Measurements from ENCODE around the gene SOX4.

DNA sequence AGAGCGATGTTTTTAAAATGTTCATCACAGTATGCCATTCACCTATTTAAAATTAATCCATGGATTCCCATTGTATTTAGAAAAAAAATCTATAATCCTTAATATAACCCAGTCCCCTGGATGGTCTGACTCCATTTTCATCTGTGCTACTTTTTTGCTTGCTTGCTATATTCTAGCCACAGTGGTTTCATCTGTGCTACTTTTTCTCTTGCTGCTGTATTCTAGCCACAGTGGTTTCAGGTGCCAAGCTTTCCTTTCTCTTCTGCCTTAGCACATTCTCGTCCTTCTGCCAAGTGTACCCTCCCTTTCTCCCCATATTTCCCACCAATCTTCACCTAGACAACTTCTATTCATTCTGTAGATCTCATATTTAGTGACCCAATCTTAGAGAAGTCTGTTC is 33.3 kb upstream of the SOX4 start:
- TF ChIP-seq POLR2A (IDR thresholded peaks at IDR 0.05) (no peak), CTCF (IDR thresholded peaks at IDR 0.05) (no peak)
